ENCODE measurements around the gene TM2D3.

DNA sequence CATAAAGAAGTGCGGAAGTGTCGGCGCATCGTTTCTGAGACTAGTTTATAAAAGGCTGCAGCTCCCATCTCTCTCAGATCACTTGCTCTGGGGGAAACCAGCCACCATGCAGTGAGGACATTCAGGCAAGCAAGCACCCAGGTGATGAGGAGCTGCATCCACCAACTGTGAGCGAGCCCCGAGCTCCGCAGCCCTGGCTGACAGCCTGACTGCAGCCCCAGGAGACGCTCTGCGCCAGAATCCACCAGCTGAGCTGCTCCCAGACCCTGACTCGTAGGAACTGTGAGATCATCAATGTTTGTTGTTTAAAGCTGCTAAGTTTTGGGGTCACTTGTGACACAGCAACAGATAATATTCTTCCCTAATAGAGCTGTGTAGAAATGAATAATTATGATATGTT is 5.0 kb upstream of the TM2D3 start:
- TF ChIP-seq, protein P1, sequence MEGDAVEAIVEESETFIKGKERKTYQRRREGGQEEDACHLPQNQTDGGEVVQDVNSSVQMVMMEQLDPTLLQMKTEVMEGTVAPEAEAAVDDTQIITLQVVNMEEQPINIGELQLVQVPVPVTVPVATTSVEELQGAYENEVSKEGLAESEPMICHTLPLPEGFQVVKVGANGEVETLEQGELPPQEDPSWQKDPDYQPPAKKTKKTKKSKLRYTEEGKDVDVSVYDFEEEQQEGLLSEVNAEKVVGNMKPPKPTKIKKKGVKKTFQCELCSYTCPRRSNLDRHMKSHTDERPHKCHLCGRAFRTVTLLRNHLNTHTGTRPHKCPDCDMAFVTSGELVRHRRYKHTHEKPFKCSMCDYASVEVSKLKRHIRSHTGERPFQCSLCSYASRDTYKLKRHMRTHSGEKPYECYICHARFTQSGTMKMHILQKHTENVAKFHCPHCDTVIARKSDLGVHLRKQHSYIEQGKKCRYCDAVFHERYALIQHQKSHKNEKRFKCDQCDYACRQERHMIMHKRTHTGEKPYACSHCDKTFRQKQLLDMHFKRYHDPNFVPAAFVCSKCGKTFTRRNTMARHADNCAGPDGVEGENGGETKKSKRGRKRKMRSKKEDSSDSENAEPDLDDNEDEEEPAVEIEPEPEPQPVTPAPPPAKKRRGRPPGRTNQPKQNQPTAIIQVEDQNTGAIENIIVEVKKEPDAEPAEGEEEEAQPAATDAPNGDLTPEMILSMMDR (IDR thresholded peaks at IDR 0.05), result no peak
- TF ChIP-seq POLR2A (IDR thresholded peaks at IDR 0.05), result no peak

Data from heart left ventricle (tissue), 13 donors.